HG03139 (cell line): ENCODE data around the gene ZNF502.

Experiments
- ATAC-seq: cut with Tn5 transposase; IDR thresholded peaks from one replicate; pipeline ENCODE4 v1.9.1; 2021; ENCODE audit not compliant: unreplicated experiment

ZNF502 gene

DNA sequence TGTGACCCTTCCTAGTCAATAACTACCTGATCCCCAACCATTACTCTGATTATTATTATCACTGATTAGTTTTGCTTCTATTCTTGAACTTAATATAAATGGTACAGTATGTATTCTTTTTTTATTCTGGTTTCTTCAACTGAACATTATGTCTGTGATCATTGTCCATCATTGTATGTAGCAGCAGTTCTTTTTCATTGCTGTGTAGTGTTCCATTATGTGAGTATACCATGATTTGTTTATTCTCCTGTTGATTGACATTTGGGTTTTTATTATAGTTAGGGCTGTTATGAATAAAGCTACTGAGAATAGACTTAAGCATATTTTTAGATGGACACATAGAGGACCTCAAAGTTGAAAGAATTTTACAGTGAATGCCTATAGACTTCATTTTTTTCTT, 51.8 kb downstream of the ZNF502 start:
- no peak for ATAC-seq

DNA sequence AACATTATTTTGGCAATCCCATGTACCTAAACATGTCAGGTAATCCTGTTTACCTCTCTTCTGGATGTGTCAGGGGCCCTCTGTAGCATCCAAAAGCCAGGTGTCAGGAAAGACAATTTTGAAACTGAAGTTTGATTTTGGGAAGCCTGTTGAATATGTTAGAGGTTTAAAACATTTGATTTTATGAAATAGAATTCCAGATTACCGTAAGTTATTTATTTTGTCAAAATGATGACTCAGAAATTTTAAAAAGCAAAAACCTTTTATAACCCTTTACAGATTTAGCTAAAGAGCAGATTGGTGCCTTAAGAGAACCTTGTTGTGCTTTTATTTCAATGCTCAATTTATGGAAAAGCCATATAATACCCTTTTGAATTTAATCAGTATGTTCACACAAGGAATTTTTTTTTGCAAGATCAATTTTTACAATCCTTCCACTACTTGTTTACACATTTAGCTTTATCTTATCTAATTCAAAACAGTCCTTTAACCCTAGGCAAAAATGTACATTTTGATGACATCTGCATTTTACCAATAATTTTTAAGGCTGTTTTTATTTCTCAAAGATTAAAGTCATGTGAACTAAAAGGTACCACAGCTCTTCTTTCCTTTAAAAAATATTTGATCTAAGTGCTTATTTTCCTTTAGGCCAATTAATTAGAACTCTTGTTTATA, 59.1 kb downstream of the ZNF502 start:
- ATAC-seq, result no peak

DNA sequence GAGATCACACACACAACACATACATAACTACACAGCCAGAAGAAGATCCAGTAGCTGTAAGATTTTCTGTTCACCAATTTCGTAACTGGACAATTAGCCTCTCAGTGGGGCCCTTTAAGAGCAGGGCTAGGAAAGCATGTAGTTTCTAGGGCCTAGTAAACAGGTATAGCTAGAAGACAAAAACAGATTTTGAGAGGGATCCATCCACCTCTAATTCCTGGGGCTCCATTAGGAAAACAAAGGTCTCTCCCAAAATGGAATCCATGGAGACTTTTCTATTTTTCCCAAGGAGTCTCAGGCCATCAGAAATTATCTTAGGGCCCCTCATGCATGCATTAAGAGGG, 59.6 kb downstream of the ZNF502 start:
- no peak for ATAC-seq
